Heart right ventricle (tissue), 16 donors: Measurements from ENCODE around the gene SPATA31D3. TPM values are rescaled to one million over a fixed set of nuclear protein-coding genes. Genes with fewer than 3 reads are reported as not detected.
"Not testable (repeated sequence)": the region's sequence is repeated elsewhere in the genome, so short reads cannot be mapped to it uniquely, and the experiment has no call there.

ENCODE experiments used
- ATAC-seq, 8 donors: fragments of 200-7000 bp; cut with Tn5 transposase; one replicate each; pipeline ENCODE4 v1.9.1; 2020; ENCODE audit warnings: mild to moderate bottlenecking in 8 of 8, moderate library complexity in 8 of 8, moderate number of reproducible peaks in 1 of 8
- DNase-seq, 2 donors: peaks; one replicate each; pipeline ENCODE4 v3.0.0-alpha.2; 2020
- H3K27ac ChIP-seq, 10 donors: fragments of 200-600 bp; sonication (generic) in 2 of 10; one replicate each; pipeline versions ENCODE4 v1.5.0 to v1.8.0; 2020 to 2022; ENCODE audit warnings: mild to moderate bottlenecking in 3 of 10
- H3K27me3 ChIP-seq, 7 donors: fragments of 200-600 bp; one replicate each; pipeline ENCODE4 v1.8.0; 2021 to 2022; ENCODE audit warnings: mild to moderate bottlenecking in 2 of 7
- H3K36me3 ChIP-seq, 9 donors: fragments of 200-600 bp; sonication (generic) in 1 of 9; one replicate each; pipeline versions ENCODE4 v1.5.0 to v1.8.0; 2020 to 2022; ENCODE audit warnings: mild to moderate bottlenecking in 2 of 9
- H3K4me1 ChIP-seq, 9 donors: fragments of 200-600 bp; sonication (generic) in 1 of 9; one replicate each; pipeline versions ENCODE4 v1.5.0 to v1.8.0; 2020 to 2022; ENCODE audit warnings: mild to moderate bottlenecking in 4 of 9
- H3K4me3 ChIP-seq, 10 donors: fragments of 200-600 bp; sonication (generic) in 2 of 10; one replicate each; pipeline versions ENCODE4 v1.5.0 to v1.8.0; 2020 to 2022; ENCODE audit warnings: mild to moderate bottlenecking in 7 of 10, moderate library complexity in 2 of 10
- H3K9me3 ChIP-seq, 11 donors: fragments of 200-600 bp in 10 of 11; sonication (generic) in 2 of 11; one replicate each; pipeline versions ENCODE4 v1.5.0 to v1.8.0; 2013 to 2022; ENCODE audit warnings: mild to moderate bottlenecking in 2 of 11, control low read depth in 1 of 11, moderate library complexity in 1 of 11
- CTCF ChIP-seq, 9 donors: fragments of 200-600 bp; sonication (generic) in 2 of 9; IDR thresholded peaks; one replicate each; pipeline versions ENCODE4 v1.5.0 to v1.8.0; 2021 to 2022; ENCODE audit warnings: antibody characterized with exemption in 9 of 9, mild to moderate bottlenecking in 5 of 9, moderate library complexity in 1 of 9
- WGBS, 2 donors: extraction: QIAGEN DNeasy Blood & Tissue Kit; methylation state at CpG; one replicate each; pipeline ENCODE4 v1.1.7; 2013; ENCODE audit warnings: inconsistent platforms in 1 of 2; 5-methylcytosine and 5-hydroxymethylcytosine counted together
- intact Hi-C, 10 donors: fragments of 100-400 bp; cut with DNase I; formaldehyde crosslinking; loops; one replicate each; pipeline versions ENCODE4 v1.11.1 to v1.14.2; 2022
- long read RNA-seq, 3 donors: library from polyadenylated mRNA; unstranded; transcript quantifications; one replicate each; pipeline ENCODE4 v2.0.0, GENCODE V29; 2020 to 2021
- polyA plus RNA-seq, 2 donors: library from polyadenylated mRNA; stranded (reverse); fragments of 200-250 nt; gene quantifications; one replicate each; pipeline ENCODE4 v1.2.3, GENCODE V29; 2013
- total RNA-seq, 10 donors: library from RNA; stranded (reverse); fragmentation: NEBNext Ultra II Directional in 3 of 10; extraction: Animal tissue kit (Norgen Biotek cat#: 25700) in 3 of 10; gene quantifications; one replicate each; pipeline versions ENCODE4 v1.2.1 to v1.2.4, GENCODE V29; 2021 to 2023
- donor health status: Arrhythmogenic right ventricular cardiomyopathy.
- donor health status: ischemic (EF 13 %, LVEDD 7.1; RV severe dilation, severe dysfunction).
- donor health status: healthy with polysubstance abuse.
- donor health status: DM: no; HTN: yes; CAD: no.
- donor health status: DM: no; HTN: no; CAD: no.
- donor health status: ischemic (EF 25% LVEDD 6.9; RV normal size, moderate dysfunction).
- donor health status: ischemic (EF 25% LVEDD 5.7; RV mildly dilated, moderate dysfunction).
- donor health status: healthy.
- donor health status: DM: yes; HTN: yes; CAD: no.
- donor health status: Ischemic cardiomyopathy.
- donor health status: ischemic (EF 35%, LVEDD 5.7; RV mildly dilated, moderate dysfunction).
- donor health status: nonischemic (EF 11% LVEDD 7.7; RV severe dilation, severe dysfunction).
- donor health status: DM: yes; HTN: yes; CAD: no.
- donor health status: PGD.
- donor health status: ischemic (EF 29% LVEDD 5.4; RV normal size, mild dysfunction).
- donor health status: nonischemic (EF 23%, LVEDD 6.1; RV moderate dilation, normal function).

The SPATA31D3 gene
- total RNA-seq (not detected), polyA plus RNA-seq (not detected)
- long read RNA-seq, donor 1: 0 reads
- long read RNA-seq, donor 2: 0 reads
- long read RNA-seq, donor 3: 0 reads

DNA sequence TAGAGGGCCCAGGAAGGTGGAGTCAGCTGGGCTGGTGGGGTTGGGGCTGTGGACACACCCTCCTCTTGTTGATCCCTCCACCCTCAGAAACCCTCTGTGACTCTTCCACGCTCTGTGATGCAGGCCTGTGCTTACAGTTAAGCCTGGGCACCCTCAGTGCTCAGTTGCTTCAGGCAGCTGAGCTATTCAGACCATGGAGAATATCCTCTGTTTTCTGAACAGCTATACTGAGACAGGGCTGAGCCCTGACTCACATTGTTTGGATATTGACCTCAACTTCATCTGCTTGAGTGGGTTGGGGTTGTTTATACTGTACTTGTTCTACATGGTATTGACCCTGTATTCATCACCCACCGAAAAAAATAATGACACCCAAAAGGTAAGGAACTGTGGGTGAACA, at the start of gene SPATA31D3:
TSS of gene SPATA31D3 (plus strand) at position 108 of the 400 bp plus-strand sequence. CDS start at position 194, 86 bp downstream.
- H3K27ac ChIP-seq, H3K27me3 ChIP-seq, DNase-seq, H3K36me3 ChIP-seq, H3K4me3 ChIP-seq, H3K4me1 ChIP-seq, H3K9me3 ChIP-seq, ATAC-seq, intact Hi-C loops: not testable (repeated sequence)
- no CpG with 5 or more reads among the region's 2 CpGs for WGBS, 2 donors

DNA sequence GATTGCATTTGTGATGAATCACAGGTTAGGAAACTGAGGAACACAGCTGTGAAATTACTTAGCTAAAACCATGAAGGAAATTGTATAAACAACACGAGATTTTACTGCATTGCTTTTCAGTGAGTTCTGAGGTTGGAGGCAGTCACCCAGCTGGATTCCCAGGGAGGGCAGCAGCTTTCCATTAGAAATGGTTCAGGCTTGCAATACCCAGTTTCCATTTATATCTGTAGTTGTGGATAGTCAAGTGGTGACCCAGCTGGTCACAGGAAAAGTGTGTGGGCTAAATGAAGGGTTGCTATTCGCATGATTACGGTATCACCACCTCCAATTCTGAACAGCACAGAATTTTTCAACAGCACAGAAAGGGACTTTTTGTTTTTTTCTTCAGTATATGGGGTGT, 49.4 kb upstream of the SPATA31D3 start:
- H3K4me3 ChIP-seq: no peak overlapping the region
- no peak overlapping the region for H3K27ac ChIP-seq
- H3K4me1 ChIP-seq: no peaks in the 10 kb centered on the region
- WGBS, 2 donors: 88 to 89% methylated on average over 3 of the region's 3 CpGs
- no peaks in the 10 kb centered on the region for H3K36me3 ChIP-seq
- no peak for ATAC-seq
- TF ChIP-seq CTCF (IDR thresholded peaks at IDR 0.05): no peak
- no peak for DNase-seq
- intact Hi-C loops: no loop called here
- H3K9me3 ChIP-seq: no peaks in the 10 kb centered on the region
- H3K27me3 ChIP-seq: peaks cover 0 to 6% (median 0%) of the 10 kb centered on the region in 7 donors

DNA sequence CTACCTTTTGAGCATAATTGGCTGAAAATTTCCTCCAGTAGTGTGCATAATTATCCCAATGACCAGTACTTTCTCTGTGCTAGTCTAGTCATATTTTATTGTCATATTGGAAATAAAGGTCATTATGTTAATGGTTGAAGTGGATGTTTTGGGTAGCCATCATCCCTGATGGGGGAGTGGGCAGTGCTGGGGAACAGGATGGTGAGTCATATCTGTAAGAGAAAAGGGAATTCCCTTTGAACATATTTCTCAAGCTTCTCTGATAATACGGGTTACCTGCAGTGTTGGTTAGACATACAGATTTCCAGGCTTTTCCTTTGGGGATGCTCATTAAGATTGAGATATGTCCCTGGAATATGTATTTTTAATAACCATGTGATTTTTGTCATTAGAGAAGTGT, 48.4 kb upstream of the SPATA31D3 start:
- H3K36me3 ChIP-seq: no peaks in the 10 kb centered on the region
- DNase-seq (no peak), ATAC-seq (no peak)
- WGBS, 2 donors: 74 to 80% methylated on average over 1 of the region's 1 CpG
- peaks cover 0 to 6% (median 0%) of the 10 kb centered on the region in 7 donors for H3K27me3 ChIP-seq
- H3K4me1 ChIP-seq: no peaks in the 10 kb centered on the region
- H3K9me3 ChIP-seq: no peaks in the 10 kb centered on the region
- H3K4me3 ChIP-seq: no peak overlapping the region
- no peak overlapping the region for H3K27ac ChIP-seq
- no peak for TF ChIP-seq CTCF (IDR thresholded peaks at IDR 0.05)
- intact Hi-C loops: no loop called here

DNA sequence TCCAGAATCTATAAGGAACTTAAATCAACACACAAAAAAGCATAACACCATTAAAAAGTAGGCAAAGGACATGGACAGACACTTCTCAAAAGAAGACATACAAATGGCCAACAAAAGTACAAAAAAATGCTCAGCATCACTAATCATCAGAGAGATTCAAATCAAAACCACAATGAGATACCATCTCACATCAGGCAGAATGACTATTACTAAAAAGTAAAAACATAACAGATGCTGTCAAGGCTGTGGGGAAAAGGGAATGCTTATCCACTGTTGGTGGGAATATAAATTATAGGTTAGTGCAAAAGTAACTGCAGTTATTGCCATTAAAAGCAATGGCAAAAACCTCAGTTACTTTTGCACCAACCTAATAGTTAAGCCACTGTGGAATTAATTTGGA, 47.2 kb upstream of the SPATA31D3 start:
- Histone ChIP-seq H3K36me3 (no peaks in the 10 kb centered on the region), H3K4me3 (no peak overlapping the region), H3K27me3 (peaks cover 0 to 6% (median 0%) of the 10 kb centered on the region in 7 donors), H3K4me1 (no peaks in the 10 kb centered on the region), H3K9me3 (no peaks in the 10 kb centered on the region), H3K27ac (no peak overlapping the region)
- ATAC-seq (no peak), DNase-seq (no peak)
- intact Hi-C loops: no loop called here
- no peak for TF ChIP-seq CTCF (IDR thresholded peaks at IDR 0.05)

DNA sequence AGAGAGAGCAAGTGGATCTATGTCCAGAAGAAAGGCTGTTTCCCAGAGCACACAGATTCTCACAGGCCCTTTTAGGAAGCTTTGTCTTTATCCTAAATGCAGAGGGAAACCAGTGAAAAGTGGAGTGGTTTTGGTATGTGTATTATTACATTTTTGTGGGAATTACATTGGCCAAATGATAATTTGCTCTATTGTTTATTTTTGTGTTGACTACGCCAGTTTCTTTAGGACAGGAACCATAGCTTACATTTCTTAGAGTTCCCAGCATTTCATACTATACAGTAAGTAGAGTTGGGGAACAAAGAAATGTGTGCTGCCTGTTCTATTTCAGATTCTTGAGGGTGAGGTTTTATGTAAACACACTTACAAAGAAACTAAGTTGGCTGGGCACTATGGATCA, 44.4 kb upstream of the SPATA31D3 start:
- no peak for ATAC-seq
- no peaks in the 10 kb centered on the region for H3K9me3 ChIP-seq
- no peaks in the 10 kb centered on the region for H3K4me1 ChIP-seq
- DNase-seq: no peak
- no peak for TF ChIP-seq CTCF (IDR thresholded peaks at IDR 0.05)
- H3K36me3 ChIP-seq: no peaks in the 10 kb centered on the region
- intact Hi-C loops: no loop called here
- peaks cover 0 to 6% (median 0%) of the 10 kb centered on the region in 7 donors for H3K27me3 ChIP-seq
- no peak overlapping the region for H3K4me3 ChIP-seq
- no peak overlapping the region for H3K27ac ChIP-seq
- 94 to 95% methylated on average over 1 of the region's 1 CpG for WGBS, 2 donors
